ENCODE data around the gene EOMES.

- TF ChIP-seq CTCF (IDR thresholded peaks at IDR 0.05) (peak; percentile 27 to 79 (median 63)), POLR2A (IDR thresholded peaks at IDR 0.05) (no peak), EP300 (IDR thresholded peaks at IDR 0.05) (peak in 1 of 2 donors; percentile 48)
These were observed 40.8 kb downstream of the EOMES start for GRCh38 chr3:27681249-27681748.
